ENCODE results near the gene ABCE1.

- TF ChIP-seq CTCF (IDR thresholded peaks at IDR 0.05), result no peak
- no peak for TF ChIP-seq POLR2AphosphoS5 (IDR thresholded peaks at IDR 0.05; ENCODE audit: low read depth, low read length)
These were observed 7.7 kb upstream of the ABCE1 start for GRCh38 chr4:145090380-145090779.

Data from Panc1 (cell line).